ENCODE data around the gene FLNA.

Gene FLNA

DNA sequence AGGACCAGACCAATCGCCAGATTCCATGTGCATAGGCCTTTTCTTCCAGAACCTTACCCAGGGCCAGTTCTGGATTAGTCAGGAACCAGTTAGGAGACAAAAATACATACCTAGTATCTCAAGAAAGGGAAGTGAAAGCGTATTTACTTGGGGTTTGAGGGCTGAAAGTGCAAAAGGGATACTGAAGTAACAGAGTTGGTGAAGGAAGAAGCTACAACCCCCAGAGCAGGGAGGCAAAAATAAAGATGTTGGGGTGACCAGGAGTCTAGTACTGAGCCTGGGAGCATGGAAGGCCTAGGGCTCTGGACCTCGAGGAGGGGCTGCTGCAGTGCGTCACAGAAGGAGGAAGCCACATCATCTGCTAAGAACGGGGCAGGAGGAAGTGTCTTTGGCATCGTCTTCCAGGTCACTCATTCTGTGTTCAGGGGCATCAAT is 40.6 kb downstream of the FLNA start:
- TF ChIP-seq, protein P1, sequence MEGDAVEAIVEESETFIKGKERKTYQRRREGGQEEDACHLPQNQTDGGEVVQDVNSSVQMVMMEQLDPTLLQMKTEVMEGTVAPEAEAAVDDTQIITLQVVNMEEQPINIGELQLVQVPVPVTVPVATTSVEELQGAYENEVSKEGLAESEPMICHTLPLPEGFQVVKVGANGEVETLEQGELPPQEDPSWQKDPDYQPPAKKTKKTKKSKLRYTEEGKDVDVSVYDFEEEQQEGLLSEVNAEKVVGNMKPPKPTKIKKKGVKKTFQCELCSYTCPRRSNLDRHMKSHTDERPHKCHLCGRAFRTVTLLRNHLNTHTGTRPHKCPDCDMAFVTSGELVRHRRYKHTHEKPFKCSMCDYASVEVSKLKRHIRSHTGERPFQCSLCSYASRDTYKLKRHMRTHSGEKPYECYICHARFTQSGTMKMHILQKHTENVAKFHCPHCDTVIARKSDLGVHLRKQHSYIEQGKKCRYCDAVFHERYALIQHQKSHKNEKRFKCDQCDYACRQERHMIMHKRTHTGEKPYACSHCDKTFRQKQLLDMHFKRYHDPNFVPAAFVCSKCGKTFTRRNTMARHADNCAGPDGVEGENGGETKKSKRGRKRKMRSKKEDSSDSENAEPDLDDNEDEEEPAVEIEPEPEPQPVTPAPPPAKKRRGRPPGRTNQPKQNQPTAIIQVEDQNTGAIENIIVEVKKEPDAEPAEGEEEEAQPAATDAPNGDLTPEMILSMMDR (IDR thresholded peaks at IDR 0.05; ENCODE audit: borderline replicate concordance, insufficient read depth, low read depth, low read length) = no peak
- no peak overlapping the region for H3K4me3 ChIP-seq (ENCODE audit: low read depth, low read length)

DNA sequence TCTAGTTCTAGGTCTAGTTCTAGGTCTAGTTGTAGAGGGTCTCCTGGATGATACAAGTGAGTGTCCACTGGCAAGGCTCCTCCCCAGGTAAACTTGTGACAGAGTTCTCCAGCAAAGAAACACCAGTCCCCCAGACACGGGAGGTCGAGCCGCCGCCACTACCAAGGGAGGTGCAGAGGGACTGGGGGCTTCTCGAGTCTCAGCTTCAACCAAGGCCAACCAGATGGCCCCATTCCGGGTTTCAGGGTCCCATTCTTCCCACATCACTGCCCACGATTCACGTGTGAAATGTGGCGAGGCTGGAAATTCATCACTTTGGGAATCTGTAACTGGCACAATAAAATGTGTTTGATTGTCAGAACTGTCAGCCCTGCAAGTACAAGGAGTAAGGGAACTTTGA is 41.3 kb downstream of the FLNA start:
- TF ChIP-seq, protein P1 (IDR thresholded peaks at IDR 0.05; ENCODE audit: borderline replicate concordance, insufficient read depth, low read depth, low read length) = no peak
- H3K4me3 ChIP-seq (ENCODE audit: low read depth, low read length) = no peak overlapping the region

DNA sequence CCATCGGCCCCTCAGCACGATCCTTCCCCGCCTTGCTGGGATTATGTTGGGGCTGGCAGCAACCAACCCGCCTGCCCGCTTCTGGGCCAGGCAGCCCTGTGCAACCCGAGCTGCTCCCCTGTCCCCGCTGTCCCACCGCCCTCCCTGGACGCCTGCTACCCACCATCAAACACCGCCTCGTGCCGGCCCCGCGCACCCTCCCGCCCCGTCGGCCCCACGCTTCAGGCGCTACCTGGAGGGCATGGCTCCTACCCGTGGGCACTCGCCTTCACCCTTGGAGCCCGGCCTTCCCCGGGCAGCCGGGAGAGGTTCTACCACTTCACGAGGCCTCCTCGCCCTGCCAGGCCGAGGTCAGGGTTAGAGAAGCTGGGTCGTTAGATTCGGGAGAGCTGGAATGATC is 41.9 kb downstream of the FLNA start:
- no peak overlapping the region for H3K4me3 ChIP-seq (ENCODE audit: low read depth, low read length)
- TF ChIP-seq, protein P1 (IDR thresholded peaks at IDR 0.05; ENCODE audit: borderline replicate concordance, insufficient read depth, low read depth, low read length) = no peak

DNA sequence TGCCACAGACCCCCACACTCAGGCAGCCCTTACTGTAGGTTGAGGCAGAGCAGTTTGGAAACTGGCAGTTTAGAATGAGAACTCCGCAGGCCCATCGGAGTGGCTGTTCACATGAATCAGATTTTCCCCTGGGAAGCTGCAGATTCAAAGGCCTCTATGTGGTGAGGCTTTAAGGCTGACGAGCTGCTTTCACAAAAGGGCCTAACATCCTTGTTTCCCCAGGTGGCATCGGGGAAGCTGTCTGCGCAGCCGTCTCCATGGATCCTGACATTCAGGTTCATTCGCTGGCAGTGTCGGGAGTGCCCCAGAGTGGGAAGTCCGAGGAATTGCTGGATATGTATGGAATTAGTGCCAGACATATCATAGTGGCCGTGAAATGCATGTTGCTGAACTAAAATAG is 45.1 kb downstream of the FLNA start:
- no peak overlapping the region for H3K4me3 ChIP-seq (ENCODE audit: low read depth, low read length)
- TF ChIP-seq, protein P1 (IDR thresholded peaks at IDR 0.05; ENCODE audit: borderline replicate concordance, insufficient read depth, low read depth, low read length) = no peak

DNA sequence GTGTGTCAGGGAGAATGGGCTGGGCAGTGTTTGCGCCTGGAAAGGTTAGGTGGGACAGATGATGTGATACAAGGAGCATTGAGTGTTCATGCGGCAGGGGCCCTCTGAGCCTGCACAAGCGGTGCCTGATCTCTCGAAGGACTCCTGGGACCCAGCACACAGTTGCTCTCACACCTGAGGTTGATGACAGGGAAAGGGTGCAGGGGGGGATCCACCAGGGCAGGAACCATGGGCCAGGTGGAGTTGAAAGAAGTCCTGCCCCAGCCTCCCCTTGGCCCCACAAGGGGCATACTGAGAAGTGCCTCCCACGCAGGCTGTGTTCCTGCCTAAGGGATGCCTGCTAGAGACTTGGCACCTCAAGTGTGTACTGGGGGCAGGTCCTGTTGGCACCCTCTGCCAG is 45.8 kb downstream of the FLNA start:
- H3K4me3 ChIP-seq (ENCODE audit: low read depth, low read length) = no peak overlapping the region
- TF ChIP-seq, protein P1 (IDR thresholded peaks at IDR 0.05; ENCODE audit: borderline replicate concordance, insufficient read depth, low read depth, low read length) = no peak

DNA sequence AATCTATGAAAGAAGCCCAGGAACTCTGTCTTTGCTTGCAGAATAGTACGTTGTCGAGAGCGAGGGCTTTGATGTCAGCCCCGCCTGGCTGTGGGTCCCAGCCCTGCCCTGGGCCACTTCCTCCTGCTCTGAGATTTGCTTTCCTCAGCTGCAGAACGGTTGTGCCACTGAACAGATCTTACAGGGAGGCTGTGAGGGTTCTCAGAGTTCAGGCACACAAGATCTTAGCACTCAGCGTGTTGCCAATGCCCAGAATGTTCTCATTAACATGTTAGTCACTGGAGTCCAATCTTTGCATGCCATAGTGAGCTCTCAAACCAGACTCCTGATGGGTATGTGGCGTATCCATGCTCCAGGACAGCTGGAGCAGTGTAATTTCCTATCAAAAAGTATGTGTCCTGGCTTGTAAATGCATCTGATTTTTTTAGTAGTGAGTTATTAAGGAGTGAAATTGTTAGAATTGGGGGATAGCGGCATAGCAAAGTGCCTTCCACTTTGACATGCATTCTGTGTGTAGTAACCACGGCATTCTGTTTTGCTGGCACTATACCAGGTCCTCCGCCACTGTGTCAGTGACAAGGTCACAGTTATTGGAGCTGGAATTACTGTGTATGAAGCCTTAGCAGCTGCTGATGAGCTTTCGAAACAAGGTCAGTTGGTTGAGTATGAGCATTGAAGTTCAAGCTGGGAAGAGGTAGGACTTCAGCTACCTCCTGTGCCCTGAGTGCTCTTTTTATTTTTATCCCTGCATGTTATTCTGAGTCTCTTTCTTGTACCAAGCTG is 47.2 kb downstream of the FLNA start:
- no peak overlapping the region for H3K4me3 ChIP-seq (ENCODE audit: low read depth, low read length)
- TF ChIP-seq, protein P1 (IDR thresholded peaks at IDR 0.05; ENCODE audit: borderline replicate concordance, insufficient read depth, low read depth, low read length) = no peak

DNA sequence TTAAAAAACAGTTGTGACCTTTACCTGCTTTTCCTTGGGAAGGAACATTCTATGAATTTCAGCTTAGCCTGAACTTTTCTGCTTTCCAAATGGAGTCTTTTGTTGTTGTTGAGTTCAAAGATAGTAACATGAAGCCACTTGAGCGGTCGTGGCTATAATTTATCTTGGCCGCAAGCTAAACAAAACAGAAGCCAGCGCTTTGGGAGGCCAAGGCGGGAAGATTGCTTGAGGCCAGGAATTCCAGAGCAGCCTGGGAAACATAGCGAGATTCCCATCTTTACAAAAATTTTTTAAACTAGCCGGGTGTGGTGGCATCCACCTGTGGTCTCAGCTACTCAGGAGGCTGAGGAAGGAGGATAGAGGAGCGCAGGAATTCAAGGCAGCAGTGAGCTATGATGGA is 48.9 kb downstream of the FLNA start:
- H3K4me3 ChIP-seq (ENCODE audit: low read depth, low read length) = no peak overlapping the region

More for the DNA sequence above, 48.9 kb downstream of the FLNA start:
- TF ChIP-seq, protein P1 (IDR thresholded peaks at IDR 0.05; ENCODE audit: borderline replicate concordance, insufficient read depth, low read depth, low read length) = no peak

Data from GM12875 (cell line).